ENCODE measurements around the gene IGFN1.

DNA sequence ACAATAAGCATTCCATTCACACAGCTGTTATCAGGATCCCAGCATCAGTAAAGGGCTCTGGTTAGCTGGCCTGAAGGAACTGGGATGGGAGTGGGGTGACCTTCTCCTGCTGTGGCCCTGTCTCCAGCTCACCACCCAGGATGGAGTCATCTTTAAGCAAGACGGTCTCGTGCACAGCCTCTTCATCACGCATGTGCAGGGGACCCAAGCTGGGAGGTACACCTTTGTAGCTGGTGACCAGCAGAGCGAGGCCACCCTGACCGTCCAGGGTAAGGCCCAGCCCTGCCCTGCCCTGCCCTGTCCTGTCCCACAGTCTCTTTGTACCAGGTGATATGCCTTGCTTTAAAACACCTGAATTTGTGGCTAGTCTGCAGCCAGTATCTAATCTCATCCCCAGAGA is 24.3 kb downstream of the IGFN1 start:
- TF ChIP-seq, protein P1, sequence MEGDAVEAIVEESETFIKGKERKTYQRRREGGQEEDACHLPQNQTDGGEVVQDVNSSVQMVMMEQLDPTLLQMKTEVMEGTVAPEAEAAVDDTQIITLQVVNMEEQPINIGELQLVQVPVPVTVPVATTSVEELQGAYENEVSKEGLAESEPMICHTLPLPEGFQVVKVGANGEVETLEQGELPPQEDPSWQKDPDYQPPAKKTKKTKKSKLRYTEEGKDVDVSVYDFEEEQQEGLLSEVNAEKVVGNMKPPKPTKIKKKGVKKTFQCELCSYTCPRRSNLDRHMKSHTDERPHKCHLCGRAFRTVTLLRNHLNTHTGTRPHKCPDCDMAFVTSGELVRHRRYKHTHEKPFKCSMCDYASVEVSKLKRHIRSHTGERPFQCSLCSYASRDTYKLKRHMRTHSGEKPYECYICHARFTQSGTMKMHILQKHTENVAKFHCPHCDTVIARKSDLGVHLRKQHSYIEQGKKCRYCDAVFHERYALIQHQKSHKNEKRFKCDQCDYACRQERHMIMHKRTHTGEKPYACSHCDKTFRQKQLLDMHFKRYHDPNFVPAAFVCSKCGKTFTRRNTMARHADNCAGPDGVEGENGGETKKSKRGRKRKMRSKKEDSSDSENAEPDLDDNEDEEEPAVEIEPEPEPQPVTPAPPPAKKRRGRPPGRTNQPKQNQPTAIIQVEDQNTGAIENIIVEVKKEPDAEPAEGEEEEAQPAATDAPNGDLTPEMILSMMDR (IDR thresholded peaks at IDR 0.05; ENCODE audit: low read depth, low read length, poor library complexity, severe bottlenecking), result no peak
- no peak for TF ChIP-seq EZH2phosphoT487 (IDR thresholded peaks at IDR 0.05; ENCODE audit: borderline replicate concordance, low read length)
